Measurements from ENCODE around the gene AGAP1. TPM values are rescaled to one million over a fixed set of nuclear protein-coding genes. Genes with fewer than 3 reads are reported as not detected.

Gene AGAP1
- total RNA-seq, 1 donor: 10.8 TPM

DNA sequence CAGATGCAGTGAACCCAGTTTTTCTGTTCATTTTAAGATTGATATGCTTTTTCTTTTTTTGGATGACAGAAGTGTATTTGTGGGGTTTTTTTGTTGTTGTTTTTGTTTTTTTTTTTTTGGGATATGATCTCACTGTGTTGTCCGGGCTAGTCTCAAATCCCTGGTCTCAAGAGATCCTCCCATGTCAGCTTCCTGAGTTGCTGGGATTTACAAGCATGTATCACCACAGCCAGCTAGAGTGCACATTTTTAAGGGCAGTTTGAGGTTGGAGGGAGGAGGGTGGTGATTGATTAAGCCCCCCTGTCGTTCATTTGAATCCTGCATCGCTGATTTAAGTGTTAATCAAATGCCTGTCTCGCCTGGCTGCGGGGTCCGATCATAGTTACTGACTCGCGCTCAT is 485.2 kb downstream of the AGAP1 start:
- DNase-seq (ENCODE audit: low read depth): peak; percentile 11
- TF ChIP-seq, protein P1, sequence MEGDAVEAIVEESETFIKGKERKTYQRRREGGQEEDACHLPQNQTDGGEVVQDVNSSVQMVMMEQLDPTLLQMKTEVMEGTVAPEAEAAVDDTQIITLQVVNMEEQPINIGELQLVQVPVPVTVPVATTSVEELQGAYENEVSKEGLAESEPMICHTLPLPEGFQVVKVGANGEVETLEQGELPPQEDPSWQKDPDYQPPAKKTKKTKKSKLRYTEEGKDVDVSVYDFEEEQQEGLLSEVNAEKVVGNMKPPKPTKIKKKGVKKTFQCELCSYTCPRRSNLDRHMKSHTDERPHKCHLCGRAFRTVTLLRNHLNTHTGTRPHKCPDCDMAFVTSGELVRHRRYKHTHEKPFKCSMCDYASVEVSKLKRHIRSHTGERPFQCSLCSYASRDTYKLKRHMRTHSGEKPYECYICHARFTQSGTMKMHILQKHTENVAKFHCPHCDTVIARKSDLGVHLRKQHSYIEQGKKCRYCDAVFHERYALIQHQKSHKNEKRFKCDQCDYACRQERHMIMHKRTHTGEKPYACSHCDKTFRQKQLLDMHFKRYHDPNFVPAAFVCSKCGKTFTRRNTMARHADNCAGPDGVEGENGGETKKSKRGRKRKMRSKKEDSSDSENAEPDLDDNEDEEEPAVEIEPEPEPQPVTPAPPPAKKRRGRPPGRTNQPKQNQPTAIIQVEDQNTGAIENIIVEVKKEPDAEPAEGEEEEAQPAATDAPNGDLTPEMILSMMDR (IDR thresholded peaks at IDR 0.05; ENCODE audit: insufficient read depth, low read depth, low read length): no peak
- H3K4me3 ChIP-seq (ENCODE audit: low read depth, low read length): no peak overlapping the region

DNA sequence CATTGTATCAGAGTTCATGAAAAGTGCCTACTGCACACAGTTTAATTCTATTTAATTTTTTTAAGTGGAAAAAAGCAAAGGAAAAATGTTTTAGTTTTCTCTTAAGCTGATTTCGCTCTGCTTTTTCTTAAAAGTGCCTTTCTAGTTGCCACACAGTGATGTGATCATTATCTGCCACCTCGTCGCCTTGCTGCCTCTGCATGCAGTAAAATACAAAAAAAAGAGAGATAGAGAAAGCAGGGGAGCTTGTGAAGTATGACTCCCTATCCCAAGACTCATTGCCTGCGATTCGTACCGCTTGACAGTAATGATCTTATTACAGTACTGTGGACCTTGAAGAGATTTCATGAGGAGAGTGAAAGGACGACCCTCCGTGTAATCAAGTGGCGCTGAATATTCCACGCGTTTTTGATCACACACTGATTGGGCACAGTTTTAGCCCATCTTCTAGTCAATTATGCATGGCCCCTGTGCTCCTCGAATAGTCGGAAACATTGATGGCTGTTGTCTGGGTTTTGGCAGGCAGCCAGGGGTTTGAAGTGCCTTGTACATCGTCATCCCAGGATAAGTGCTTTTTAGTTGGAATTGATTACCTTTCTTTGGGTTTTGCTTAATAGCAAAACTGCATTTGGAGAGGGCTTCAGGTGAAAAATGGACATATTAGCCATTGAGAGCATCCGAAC is 486.1 kb downstream of the AGAP1 start:
- TF ChIP-seq, protein P1 (IDR thresholded peaks at IDR 0.05; ENCODE audit: insufficient read depth, low read depth, low read length): no peak
- DNase-seq (ENCODE audit: low read depth): no peak
- H3K4me3 ChIP-seq (ENCODE audit: low read depth, low read length): no peak overlapping the region

DNA sequence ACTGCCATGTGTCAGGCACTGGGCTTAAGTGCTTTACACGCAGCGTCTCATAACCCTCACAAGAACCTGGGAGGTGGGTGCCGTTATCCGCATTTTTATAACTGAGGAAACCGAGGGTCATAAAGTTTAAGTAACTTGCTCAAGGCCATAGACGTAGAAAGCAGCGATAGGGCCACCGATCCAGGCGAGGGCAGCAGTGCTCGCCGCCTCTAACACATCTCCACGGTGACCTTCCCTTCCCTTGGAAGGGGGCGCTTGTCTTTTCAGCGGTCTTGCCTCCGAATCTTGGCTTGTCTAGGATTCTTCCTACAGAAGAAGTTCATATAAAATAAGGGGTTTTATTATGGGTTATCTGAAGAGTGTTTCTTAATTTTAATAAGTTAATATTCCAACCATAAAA is 487.8 kb downstream of the AGAP1 start:
- H3K4me3 ChIP-seq (ENCODE audit: low read depth, low read length): no peak overlapping the region
- DNase-seq (ENCODE audit: low read depth): no peak
- TF ChIP-seq, protein P1 (IDR thresholded peaks at IDR 0.05; ENCODE audit: insufficient read depth, low read depth, low read length): no peak

DNA sequence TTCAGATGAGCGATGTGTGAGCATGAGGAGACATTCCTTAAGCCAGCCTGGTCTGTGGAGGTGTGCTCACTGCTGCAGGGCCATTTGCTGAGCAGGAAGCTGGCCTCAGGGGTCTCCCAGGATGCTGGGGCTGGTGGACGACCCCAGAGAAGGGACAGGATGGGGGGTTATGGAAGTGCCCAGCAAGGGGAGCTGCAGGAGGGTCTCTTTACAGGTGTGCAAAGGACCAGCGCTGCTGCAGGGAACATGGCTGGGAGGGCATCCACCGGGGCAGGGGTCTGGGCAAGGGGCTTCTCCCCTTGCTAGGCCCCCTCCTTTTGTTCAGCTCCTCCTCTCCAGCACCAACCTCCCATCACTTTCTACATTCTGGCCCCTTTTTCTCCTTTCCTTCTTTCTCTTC is 489.2 kb downstream of the AGAP1 start:
- H3K4me3 ChIP-seq (ENCODE audit: low read depth, low read length): no peak overlapping the region
- TF ChIP-seq, protein P1 (IDR thresholded peaks at IDR 0.05; ENCODE audit: insufficient read depth, low read depth, low read length): no peak
- no peak for DNase-seq (ENCODE audit: low read depth)

DNA sequence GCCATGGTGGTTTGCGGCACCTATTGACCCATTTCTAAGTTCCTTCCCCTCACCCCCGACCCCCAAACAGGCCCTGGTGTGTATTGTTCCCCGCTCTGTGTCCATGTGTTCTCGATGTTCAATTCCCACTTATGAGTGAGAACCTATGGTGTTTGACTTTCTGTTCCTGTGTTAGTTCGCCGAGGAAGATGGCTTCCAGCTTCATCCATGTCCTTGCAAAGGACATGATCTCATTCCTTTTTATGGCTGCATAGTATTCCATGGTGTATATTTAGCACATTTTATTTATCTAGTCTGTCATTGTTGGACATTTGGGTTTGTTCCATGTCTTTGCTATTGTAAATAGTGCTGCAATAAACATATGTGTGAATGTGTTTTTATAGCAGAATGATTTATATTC is 490.7 kb downstream of the AGAP1 start:
- TF ChIP-seq, protein P1 (IDR thresholded peaks at IDR 0.05; ENCODE audit: insufficient read depth, low read depth, low read length): no peak
- DNase-seq (ENCODE audit: low read depth): no peak

DNA sequence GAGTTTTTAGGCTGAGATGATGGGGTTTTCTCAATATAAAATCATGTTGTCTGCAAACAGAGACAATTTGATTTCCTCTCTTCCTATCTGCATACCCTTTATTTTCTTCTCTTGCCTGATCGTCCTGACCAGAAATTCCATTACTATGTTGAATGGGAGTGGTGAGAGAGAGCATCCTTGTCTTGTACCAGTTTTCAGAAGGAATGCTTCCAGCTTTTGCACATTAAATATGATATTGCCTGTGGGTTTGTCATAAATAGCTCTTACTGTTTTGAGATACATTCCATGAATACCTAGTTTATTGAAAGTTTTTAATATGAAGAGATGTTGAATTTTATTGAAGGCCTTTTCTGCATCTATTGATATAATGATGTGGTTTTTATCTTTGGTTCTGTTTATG is 492.5 kb downstream of the AGAP1 start:
- H3K4me3 ChIP-seq (ENCODE audit: low read depth, low read length): no peak overlapping the region
- no peak for DNase-seq (ENCODE audit: low read depth)
- TF ChIP-seq, protein P1 (IDR thresholded peaks at IDR 0.05; ENCODE audit: insufficient read depth, low read depth, low read length): no peak

More for the DNA sequence above, 490.7 kb downstream of the AGAP1 start:
- no peak overlapping the region for H3K4me3 ChIP-seq (ENCODE audit: low read depth, low read length)

Data from fibroblast of villous mesenchyme (primary cell).